ENCODE measurements around the gene MDP1.
"Not testable (repeated sequence)": the region's sequence is repeated elsewhere in the genome, so short reads cannot be mapped to it uniquely, and the experiment has no call there.

Gene MDP1

GRCh38 chr14:24250354-24250753, 34.5 kb upstream of the MDP1 start:
- no peak for DNase-seq (ENCODE audit: low spot score)

GRCh38 chr14:24249230-24250021, 33.6 kb upstream of the MDP1 start:
- no peak for DNase-seq (ENCODE audit: low spot score)

GRCh38 chr14:24247422-24247821, 31.6 kb upstream of the MDP1 start:
- no peak for DNase-seq (ENCODE audit: low spot score)

GRCh38 chr14:24246765-24247212, 30.9 kb upstream of the MDP1 start:
- DNase-seq (ENCODE audit: low spot score), result no peak

- DNase-seq (ENCODE audit: low spot score), result not testable (repeated sequence)
Observed at GRCh38 chr14:24245350-24245749, 29.5 kb upstream of the MDP1 start.

GRCh38 chr14:24243336-24243836, 27.5 kb upstream of the MDP1 start:
- DNase-seq (ENCODE audit: low spot score), result no peak

- peak; percentile 98 for DNase-seq (ENCODE audit: low spot score)
Observed at GRCh38 chr14:24241829-24242443, 26.1 kb upstream of the MDP1 start.

- DNase-seq (ENCODE audit: low spot score), result no peak
Observed at GRCh38 chr14:24240110-24240918, 24.4 kb upstream of the MDP1 start.

- no peak for DNase-seq (ENCODE audit: low spot score)
Observed at GRCh38 chr14:24238527-24239037, 22.7 kb upstream of the MDP1 start.

- DNase-seq (ENCODE audit: low spot score), result no peak
Observed at GRCh38 chr14:24238123-24238522, 22.3 kb upstream of the MDP1 start.

GRCh38 chr14:24237463-24237955, 21.6 kb upstream of the MDP1 start:
- no peak for DNase-seq (ENCODE audit: low spot score)

GRCh38 chr14:24236689-24237462, 21.0 kb upstream of the MDP1 start:
- no peak for DNase-seq (ENCODE audit: low spot score)

GRCh38 chr14:24235804-24236688, 20.2 kb upstream of the MDP1 start:
- no peak for DNase-seq (ENCODE audit: low spot score)

- DNase-seq (ENCODE audit: low spot score), result no peak
Observed at GRCh38 chr14:24234095-24235005, 18.5 kb upstream of the MDP1 start.

GRCh38 chr14:24233538-24233866, 17.6 kb upstream of the MDP1 start:
- no peak for DNase-seq (ENCODE audit: low spot score)

GRCh38 chr14:24232645-24233537, 17.0 kb upstream of the MDP1 start, which contains the start of gene GMPR2:
GMPR2 (plus strand) TSS chr14:24232929; CDS start chr14:24233254, 325 bp downstream.
- peak; percentile 73 for DNase-seq (ENCODE audit: low spot score)

GRCh38 chr14:24232121-24232644, 16.3 kb upstream of the MDP1 start, which contains the start of gene NEDD8:
NEDD8 (minus strand) TSS chr14:24232367; CDS start chr14:24232267, 100 bp downstream.
- peak; percentile 83 for DNase-seq (ENCODE audit: low spot score)

Measured in iPS-NIHi11 (cell line).